HFFc6 (cell line): ENCODE data around the gene FAXDC2. TPM values are rescaled to one million over a fixed set of nuclear protein-coding genes. Genes with fewer than 3 reads are reported as not detected.

ENCODE experiments used
- DNase-seq: peaks from one replicate; pipeline ENCODE4 v3.0.0-alpha.2; 2018
- H3K27ac Mint-ChIP-seq: 2 replicates; pipeline ENCODE4 v1.8.0; 2020; ENCODE audit warnings: mild to moderate bottlenecking, mixed read lengths
- H3K27me3 Mint-ChIP-seq: 2 replicates; pipeline ENCODE4 v1.8.0; 2021; ENCODE audit warnings: mild to moderate bottlenecking, moderate library complexity, mixed read lengths; ENCODE audit not compliant: insufficient read depth
- H3K36me3 Mint-ChIP-seq: 2 replicates; pipeline ENCODE4 v1.8.0; 2021; ENCODE audit warnings: low read depth, mixed read lengths
- H3K4me1 Mint-ChIP-seq: 2 replicates; pipeline ENCODE4 v1.8.0; 2020; ENCODE audit warnings: low read depth, mixed read lengths
- H3K4me3 Mint-ChIP-seq: 2 replicates; pipeline ENCODE4 v1.8.0; 2020; ENCODE audit warnings: mild to moderate bottlenecking, moderate library complexity, mixed read lengths
- H3K9me3 Mint-ChIP-seq: 2 replicates; pipeline ENCODE4 v1.8.0; 2020; ENCODE audit warnings: mild to moderate bottlenecking, mixed read lengths
- total RNA-seq, 6 experiments: library from RNA; stranded (reverse); fragmentation: NEBNext Ultra II Directional; extraction: Animal tissue kit (Norgen Biotek cat#: 25700); gene quantifications; 2 replicates in 1 of 6; 3 replicates in 5 of 6; pipeline ENCODE4 v1.2.3, GENCODE V29; 2021
- TF ChIP-seq, protein P1 (sequence below): fragments of 200-600 bp; sonication (generic); IDR thresholded peaks from 2 replicates; pipeline ENCODE4 v1.5.0; 2021; ENCODE audit warnings: antibody characterized with exemption, mild to moderate bottlenecking

FAXDC2 gene
- total RNA-seq, 6 experiments from 2014 or later, result 3.1 to 4.7 (median 3.6) TPM

GRCh38 chr5:154884424-154884823, 34.0 kb upstream of the FAXDC2 start:
- TF ChIP-seq, protein P1, sequence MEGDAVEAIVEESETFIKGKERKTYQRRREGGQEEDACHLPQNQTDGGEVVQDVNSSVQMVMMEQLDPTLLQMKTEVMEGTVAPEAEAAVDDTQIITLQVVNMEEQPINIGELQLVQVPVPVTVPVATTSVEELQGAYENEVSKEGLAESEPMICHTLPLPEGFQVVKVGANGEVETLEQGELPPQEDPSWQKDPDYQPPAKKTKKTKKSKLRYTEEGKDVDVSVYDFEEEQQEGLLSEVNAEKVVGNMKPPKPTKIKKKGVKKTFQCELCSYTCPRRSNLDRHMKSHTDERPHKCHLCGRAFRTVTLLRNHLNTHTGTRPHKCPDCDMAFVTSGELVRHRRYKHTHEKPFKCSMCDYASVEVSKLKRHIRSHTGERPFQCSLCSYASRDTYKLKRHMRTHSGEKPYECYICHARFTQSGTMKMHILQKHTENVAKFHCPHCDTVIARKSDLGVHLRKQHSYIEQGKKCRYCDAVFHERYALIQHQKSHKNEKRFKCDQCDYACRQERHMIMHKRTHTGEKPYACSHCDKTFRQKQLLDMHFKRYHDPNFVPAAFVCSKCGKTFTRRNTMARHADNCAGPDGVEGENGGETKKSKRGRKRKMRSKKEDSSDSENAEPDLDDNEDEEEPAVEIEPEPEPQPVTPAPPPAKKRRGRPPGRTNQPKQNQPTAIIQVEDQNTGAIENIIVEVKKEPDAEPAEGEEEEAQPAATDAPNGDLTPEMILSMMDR, result no peak
- no peaks in the 10 kb centered on the region for H3K27me3 Mint-ChIP-seq
- no peak overlapping the region for H3K4me3 Mint-ChIP-seq
- peaks cover 63% of the 10 kb centered on the region for H3K36me3 Mint-ChIP-seq
- no peak for DNase-seq
- H3K4me1 Mint-ChIP-seq, result no peaks in the 10 kb centered on the region
- H3K27ac Mint-ChIP-seq, result no peak overlapping the region
- peaks cover 28% of the 10 kb centered on the region for H3K9me3 Mint-ChIP-seq

DNA sequence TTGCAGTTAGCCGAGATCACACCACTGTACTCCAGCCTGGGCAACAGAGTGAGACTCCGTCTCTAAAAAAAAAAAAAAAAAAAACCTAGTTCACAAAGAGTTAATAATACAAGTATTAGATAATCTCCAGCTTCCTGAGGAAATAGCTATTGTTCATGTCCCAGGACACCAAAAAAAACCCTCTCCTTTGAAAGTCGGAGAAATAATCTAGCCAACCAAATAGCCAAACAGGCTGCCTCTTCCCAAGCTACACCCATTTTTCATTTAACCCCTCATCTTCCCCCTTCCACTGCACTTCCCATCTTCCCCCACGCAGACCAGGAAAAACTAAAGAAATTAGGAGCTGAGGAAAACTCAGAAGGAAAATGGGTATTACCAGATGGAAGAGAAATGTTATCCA, 31.6 kb upstream of the FAXDC2 start:
- no peak for DNase-seq
- no peak overlapping the region for H3K4me3 Mint-ChIP-seq
- peaks cover 48% of the 10 kb centered on the region for H3K9me3 Mint-ChIP-seq
- H3K4me1 Mint-ChIP-seq, result no peaks in the 10 kb centered on the region
- TF ChIP-seq, protein P1, result no peak
- H3K36me3 Mint-ChIP-seq, result peaks cover 54% of the 10 kb centered on the region
- H3K27ac Mint-ChIP-seq, result no peak overlapping the region
- H3K27me3 Mint-ChIP-seq, result no peaks in the 10 kb centered on the region

GRCh38 chr5:154878642-154879335, 28.4 kb upstream of the FAXDC2 start:
- Mint-ChIP-seq H3K4me1 (no peaks in the 10 kb centered on the region), H3K27ac (no peak overlapping the region), H3K9me3 (peaks cover 28% of the 10 kb centered on the region), H3K36me3 (peaks cover 52% of the 10 kb centered on the region), H3K27me3 (no peaks in the 10 kb centered on the region), H3K4me3 (no peak overlapping the region)
- TF ChIP-seq, protein P1, result no peak
- no peak for DNase-seq

DNA sequence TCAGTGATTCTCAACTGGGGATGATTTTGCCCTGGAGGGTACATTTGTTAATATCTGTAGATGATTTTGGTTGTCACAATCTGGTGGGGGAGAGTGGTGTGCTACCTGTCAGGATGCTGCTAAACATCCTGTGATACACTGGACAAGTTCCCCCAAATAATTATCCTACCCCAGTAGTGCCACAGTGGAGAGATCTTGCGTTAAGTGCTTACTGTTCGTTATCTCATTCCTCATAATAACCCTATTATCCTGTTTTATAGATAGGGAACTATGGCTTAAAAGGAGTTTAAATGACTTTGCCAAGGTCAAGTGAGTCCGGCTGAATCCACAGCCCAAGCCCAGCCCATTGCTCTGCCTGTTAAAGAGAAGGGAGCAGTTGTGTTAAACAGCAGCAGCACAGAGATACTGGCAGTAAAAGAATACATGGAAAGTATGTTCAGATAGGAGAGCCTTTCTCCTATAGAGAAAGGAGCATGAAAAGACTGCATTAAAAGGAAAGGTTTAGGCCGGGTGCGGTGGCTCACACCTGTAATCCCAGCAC, 23.5 kb upstream of the FAXDC2 start:
- no peaks in the 10 kb centered on the region for H3K27me3 Mint-ChIP-seq
- H3K4me1 Mint-ChIP-seq, result no peaks in the 10 kb centered on the region
- H3K27ac Mint-ChIP-seq, result no peak overlapping the region
- peaks cover 49% of the 10 kb centered on the region for H3K36me3 Mint-ChIP-seq
- TF ChIP-seq, protein P1, result no peak
- H3K4me3 Mint-ChIP-seq, result no peak overlapping the region
- H3K9me3 Mint-ChIP-seq, result peaks cover 19% of the 10 kb centered on the region
- no peak for DNase-seq

GRCh38 chr5:154871734-154872133, 21.3 kb upstream of the FAXDC2 start:
- Mint-ChIP-seq H3K27ac (no peak overlapping the region), H3K9me3 (no peaks in the 10 kb centered on the region; the same call in 1 of the 2 replicates), H3K4me1 (peaks cover 13% of the 10 kb centered on the region), H3K4me3 (no peak overlapping the region), H3K36me3 (peaks cover 37% of the 10 kb centered on the region), H3K27me3 (no peaks in the 10 kb centered on the region)
- DNase-seq, result no peak
- TF ChIP-seq, protein P1, result no peak
